Measurements from ENCODE around the gene TTC8. TPM values are rescaled to one million over a fixed set of nuclear protein-coding genes. Genes with fewer than 3 reads are reported as not detected.

Gene TTC8
- total and polyA plus RNA-seq, 2 donors (not counting 3 experiments of a cell fraction or from before 2014, with no cell fraction given) = 11.9 to 16.3 TPM

GRCh38 chr14:88790501-88791251 is 33.8 kb upstream of the TTC8 start:
- intact Hi-C loops (cut with micrococcal nuclease) (loop anchor here (10.0 kb wide), 1 partner anchor 236 kb away; the partner anchor contains the start of gene PTPN21), dilution Hi-C loops (cut with MboI; ENCODE audit: extremely low pct_ligation_motif_present, low sequenced_read_pairs) (no loop called here)
- no peaks in the 10 kb centered on the region for H3K9me3 ChIP-seq (replicated peaks; ENCODE audit: control insufficient read depth, insufficient read depth, low read length)
- H3K36me3 ChIP-seq (ENCODE audit: control insufficient read depth in 2 of 2, extremely low read depth in 1 of 2, insufficient read depth in 2 of 2, low read length in 2 of 2) = no peaks in the 10 kb centered on the region
- H3K27me3 ChIP-seq (ENCODE audit: control insufficient read depth in 2 of 2, insufficient read depth in 2 of 2, low read length in 2 of 2) = peaks cover 21 to 36% of the 10 kb centered on the region in 2 experiments
- H3K9me1 ChIP-seq (replicated peaks; ENCODE audit: control insufficient read depth, extremely low read depth, insufficient read depth, low read length) = no peaks in the 10 kb centered on the region
- no peaks in the 10 kb centered on the region for H4K20me1 ChIP-seq (replicated peaks; ENCODE audit: control insufficient read depth, extremely low read depth, insufficient read depth, low read length)
- POLR2A ChIA-PET = no interaction called here
- H3K4me3 ChIP-seq (replicated peaks in 1 of 3; ENCODE audit: insufficient read depth in 1 of 3, low read depth in 1 of 3, low read length in 3 of 3) = no peak overlapping the region
- FAIRE-seq (no peak), DNase-seq (ENCODE audit: low read depth, low spot score) (no peak)
- H2AFZ ChIP-seq (ENCODE audit: low read depth, low read length) = no peak overlapping the region
- H3K4me1 ChIP-seq (ENCODE audit: control insufficient read depth, extremely low read depth, insufficient read depth, low read length) = peaks cover 7% of the 10 kb centered on the region
- CTCF ChIA-PET = interaction anchor here (1.1 to 2.0 kb wide), 2 partner anchors 64 to 123 kb away, joined by 3 to 4 read pairs; no protein-coding TSS in a partner anchor
- H3K27ac ChIP-seq (ENCODE audit: insufficient read depth, low read depth, low read length) = no peak overlapping the region
- TF ChIP-seq MAX (IDR thresholded peaks at IDR 0.05; ENCODE audit: insufficient read depth, insufficient read length) (no peak), CTCF (IDR thresholded peaks at IDR 0.05; ENCODE audit: extremely low read depth in 1 of 2, insufficient read depth in 1 of 2, low read depth in 1 of 2, low read length in 2 of 2) (no peak), POLR2AphosphoS5 (IDR thresholded peaks at IDR 0.05; ENCODE audit: insufficient read depth, low read depth, low read length) (no peak)
- no peaks in the 10 kb centered on the region for H3K79me2 ChIP-seq (ENCODE audit: control insufficient read depth, insufficient read depth, low read length)
- no peak overlapping the region for H3K4me2 ChIP-seq (ENCODE audit: insufficient read depth, low read length)
- H3K9ac ChIP-seq (replicated peaks; ENCODE audit: extremely low read depth, insufficient read depth, low read length) = no peak overlapping the region
- no TSS peak for BruUV-seq (replicated peaks)

GRCh38 chr14:88791252-88791621 is 33.2 kb upstream of the TTC8 start:
- no peak for FAIRE-seq
- BruUV-seq (replicated peaks) = no TSS peak
- POLR2A ChIA-PET = no interaction called here

More at GRCh38 chr14:88791252-88791621, 33.2 kb upstream of the TTC8 start:
- Histone ChIP-seq H3K79me2 (ENCODE audit: control insufficient read depth, insufficient read depth, low read length) (no peaks in the 10 kb centered on the region), H3K27ac (ENCODE audit: insufficient read depth, low read depth, low read length) (no peak overlapping the region), H2AFZ (ENCODE audit: low read depth, low read length) (no peak overlapping the region), H3K4me3 (replicated peaks in 1 of 3; ENCODE audit: insufficient read depth in 1 of 3, low read depth in 1 of 3, low read length in 3 of 3) (no peak overlapping the region), H3K9me1 (replicated peaks; ENCODE audit: control insufficient read depth, extremely low read depth, insufficient read depth, low read length) (no peaks in the 10 kb centered on the region), H3K36me3 (ENCODE audit: control insufficient read depth in 2 of 2, extremely low read depth in 1 of 2, insufficient read depth in 2 of 2, low read length in 2 of 2) (no peaks in the 10 kb centered on the region), H3K27me3 (ENCODE audit: control insufficient read depth in 2 of 2, insufficient read depth in 2 of 2, low read length in 2 of 2) (peaks cover 21 to 36% of the 10 kb centered on the region in 2 experiments), H3K9ac (replicated peaks; ENCODE audit: extremely low read depth, insufficient read depth, low read length) (no peak overlapping the region), H3K4me1 (ENCODE audit: control insufficient read depth, extremely low read depth, insufficient read depth, low read length) (peaks cover 7% of the 10 kb centered on the region), H3K9me3 (replicated peaks; ENCODE audit: control insufficient read depth, insufficient read depth, low read length) (no peaks in the 10 kb centered on the region), H3K4me2 (ENCODE audit: insufficient read depth, low read length) (no peak overlapping the region), H4K20me1 (replicated peaks; ENCODE audit: control insufficient read depth, extremely low read depth, insufficient read depth, low read length) (no peaks in the 10 kb centered on the region)
- intact Hi-C loops (cut with micrococcal nuclease) (loop anchor here (10.0 kb wide), 1 partner anchor 236 kb away; the partner anchor contains the start of gene PTPN21), dilution Hi-C loops (cut with MboI; ENCODE audit: extremely low pct_ligation_motif_present, low sequenced_read_pairs) (no loop called here)
- DNase-seq (ENCODE audit: low read depth, low spot score) = no peak
- CTCF ChIA-PET = interaction anchor here (0.6 to 2.0 kb wide), 3 partner anchors 41 to 124 kb away, joined by 3 to 4 read pairs (median 4); no protein-coding TSS in a partner anchor
- TF ChIP-seq GATA2 (IDR thresholded peaks at IDR 0.05; ENCODE audit: insufficient read depth, insufficient read length, low read depth, low read length) = no peak
- TF ChIP-seq CTCF (IDR thresholded peaks at IDR 0.05; ENCODE audit: extremely low read depth in 1 of 2, insufficient read depth in 1 of 2, low read depth in 1 of 2, low read length in 2 of 2) = no peak
- no peak for TF ChIP-seq POLR2AphosphoS5 (IDR thresholded peaks at IDR 0.05; ENCODE audit: insufficient read depth, low read depth, low read length)
- TF ChIP-seq EZH2 (IDR thresholded peaks at IDR 0.05; ENCODE audit: borderline replicate concordance, low read depth, low read length, severe bottlenecking) = no peak
- TF ChIP-seq FOS (IDR thresholded peaks at IDR 0.05; ENCODE audit: borderline replicate concordance, insufficient read depth, low read length) = no peak
- TF ChIP-seq MYC (IDR thresholded peaks at IDR 0.05; ENCODE audit: low read depth, low read length) = no peak
- TF ChIP-seq MAX (IDR thresholded peaks at IDR 0.05; ENCODE audit: insufficient read depth, insufficient read length) = no peak
- no peak for TF ChIP-seq POLR2A (IDR thresholded peaks at IDR 0.05; ENCODE audit: low read depth, low read length)
- TF ChIP-seq JUN (IDR thresholded peaks at IDR 0.05; ENCODE audit: borderline replicate concordance, insufficient read depth, insufficient read length, low read depth) = no peak
